ENCODE measurements around the gene SIGLEC15.
"Not testable (repeated sequence)": the region's sequence is repeated elsewhere in the genome, so short reads cannot be mapped to it uniquely, and the experiment has no call there.

SIGLEC15 gene

GRCh38 chr18:45821026-45821425 lies 4.4 kb upstream of the SIGLEC15 start:
- no peak for DNase-seq

DNA sequence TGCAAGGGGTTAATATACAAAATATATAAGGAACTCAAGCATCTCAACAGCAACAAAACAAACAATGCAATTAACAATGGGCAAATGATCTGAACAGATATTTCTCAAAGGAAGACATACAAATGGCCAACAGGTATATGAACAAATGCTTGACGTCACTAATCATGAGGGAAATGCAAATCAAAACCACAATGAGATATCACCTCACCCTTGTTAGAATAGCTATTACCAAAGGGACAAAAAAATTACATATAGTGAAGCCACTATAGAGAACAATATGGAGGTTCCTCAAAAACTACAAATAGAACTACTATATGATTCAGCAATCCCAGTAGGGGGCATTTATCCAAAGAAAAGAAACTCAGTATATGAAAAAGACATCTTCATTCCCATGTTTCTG lies 3.8 kb upstream of the SIGLEC15 start:
- no peak for DNase-seq

DNA sequence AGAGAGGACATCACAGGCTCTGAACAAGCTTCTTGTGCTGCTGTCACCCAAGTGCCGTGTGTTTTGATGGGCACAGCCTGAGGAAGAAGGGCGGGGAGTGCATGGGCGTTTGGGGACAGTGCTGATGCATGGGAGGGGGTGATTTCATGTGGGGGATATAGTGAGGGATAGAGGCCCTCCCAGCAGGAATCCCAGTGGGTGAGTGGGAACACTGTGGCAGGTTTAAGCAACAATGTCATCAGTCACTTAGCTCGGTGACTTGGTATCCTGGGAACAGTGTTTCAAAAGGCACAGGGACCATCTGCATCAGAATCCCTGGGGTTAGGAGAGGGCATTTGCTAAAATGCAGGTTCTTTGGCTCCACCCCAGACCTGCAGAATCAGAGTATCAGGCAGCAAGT lies 609 bp downstream of the SIGLEC15 start:
- no peak for DNase-seq

DNA sequence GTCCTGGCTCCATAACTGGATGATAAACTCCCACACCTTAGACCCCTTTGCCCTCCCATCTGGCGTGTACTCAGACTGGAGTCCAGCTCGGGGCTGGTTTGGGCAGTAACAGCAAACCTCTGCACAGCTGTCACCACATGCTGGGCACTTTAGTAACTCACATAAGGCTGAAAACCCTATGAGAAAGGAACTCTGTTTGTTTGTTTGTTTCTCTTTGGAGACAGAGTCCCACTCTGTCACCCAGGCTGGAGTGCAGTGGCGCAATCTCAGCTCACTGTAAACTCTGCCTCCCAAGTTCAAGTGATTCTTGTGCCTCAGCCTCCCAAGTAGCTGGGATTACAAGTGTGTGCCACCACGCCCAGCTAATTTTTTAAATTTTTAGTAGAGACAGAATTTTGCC lies 1.2 kb downstream of the SIGLEC15 start:
- not testable (repeated sequence) for DNase-seq

DNA sequence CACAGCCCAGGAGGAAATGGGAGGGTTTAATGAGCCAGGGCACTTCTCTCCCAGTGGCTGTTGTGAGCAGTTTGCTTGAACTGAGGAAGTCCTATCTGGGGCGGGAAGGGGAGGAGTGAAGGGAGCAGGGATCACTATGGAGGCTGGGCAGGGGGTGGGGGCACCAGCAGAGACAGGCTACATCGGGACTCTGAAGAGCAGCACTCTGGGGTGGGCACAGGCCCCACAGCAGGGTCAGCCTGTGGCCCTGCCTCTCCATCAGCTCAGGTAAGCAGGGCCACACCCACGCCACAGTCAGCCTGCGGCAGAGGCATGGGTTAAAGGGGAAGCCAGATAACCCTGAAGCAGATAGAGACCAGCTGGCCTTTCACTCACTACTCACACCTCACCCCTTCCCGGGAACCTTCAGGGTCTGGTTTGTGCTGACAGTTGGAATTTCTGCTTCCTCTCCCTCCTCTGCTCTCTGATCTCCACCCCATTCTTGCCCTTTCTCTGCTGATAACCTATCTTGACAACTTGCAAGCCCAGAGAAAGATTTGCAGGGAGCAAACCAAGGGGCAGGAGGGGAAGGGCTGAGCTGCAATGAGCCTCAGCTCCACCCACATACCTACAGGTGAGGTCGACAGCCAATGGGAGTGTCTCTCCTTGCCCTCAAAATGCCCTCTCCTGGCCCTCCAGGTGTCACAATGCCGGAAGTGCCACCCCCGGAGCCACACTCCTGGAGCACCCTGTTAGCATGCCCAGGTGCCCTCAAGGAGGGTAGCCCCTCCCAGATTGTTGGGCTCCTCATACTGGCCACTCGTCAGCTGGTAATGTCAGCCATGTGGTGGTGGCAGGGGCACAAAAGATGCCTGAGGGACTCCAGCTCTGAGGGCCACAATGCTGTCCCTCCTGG lies 3.7 kb downstream of the SIGLEC15 start:
- no peak for DNase-seq

DNA sequence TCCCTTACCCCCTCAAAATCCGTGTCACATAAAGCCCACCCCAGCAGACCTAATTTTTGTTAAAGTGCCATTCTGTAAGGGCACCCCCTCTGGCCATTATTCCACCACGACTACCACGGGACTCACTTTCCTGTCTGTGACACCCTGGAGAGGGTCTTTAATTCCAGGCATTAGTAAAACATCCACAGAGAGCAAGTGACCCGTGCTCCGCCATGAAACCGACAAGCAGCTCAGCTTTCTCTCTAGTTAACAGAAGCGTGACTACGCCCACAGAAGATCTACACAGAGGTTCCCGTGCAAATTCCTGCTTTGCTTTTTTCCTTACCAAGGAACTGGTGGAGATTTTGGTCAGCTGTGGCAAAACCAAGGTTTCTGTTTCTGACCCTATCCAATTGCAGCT lies 4.4 kb downstream of the SIGLEC15 start:
- no peak for DNase-seq

- no peak for DNase-seq
Observed at GRCh38 chr18:45830917-45831316, 5.4 kb downstream of the SIGLEC15 start.

DNA sequence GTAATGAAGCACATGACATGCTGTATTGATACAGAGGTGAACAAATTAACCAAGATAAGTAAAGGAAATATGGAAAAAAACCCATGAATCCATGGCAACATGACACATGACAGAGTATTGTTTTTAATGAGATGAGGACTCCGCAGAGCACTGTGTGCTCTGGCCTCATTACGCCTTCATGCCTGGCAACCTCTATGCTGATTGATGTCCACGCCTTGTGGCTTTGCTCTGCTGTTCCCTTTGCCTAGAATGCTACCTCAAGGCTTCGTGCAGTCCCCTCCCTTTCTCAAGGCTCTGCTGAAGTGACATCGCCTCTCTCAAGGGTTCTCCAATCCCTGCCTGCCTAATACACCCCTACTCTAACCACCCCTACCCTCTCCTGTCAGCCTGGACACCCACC lies 8.4 kb downstream of the SIGLEC15 start:
- DNase-seq = no peak

DNA sequence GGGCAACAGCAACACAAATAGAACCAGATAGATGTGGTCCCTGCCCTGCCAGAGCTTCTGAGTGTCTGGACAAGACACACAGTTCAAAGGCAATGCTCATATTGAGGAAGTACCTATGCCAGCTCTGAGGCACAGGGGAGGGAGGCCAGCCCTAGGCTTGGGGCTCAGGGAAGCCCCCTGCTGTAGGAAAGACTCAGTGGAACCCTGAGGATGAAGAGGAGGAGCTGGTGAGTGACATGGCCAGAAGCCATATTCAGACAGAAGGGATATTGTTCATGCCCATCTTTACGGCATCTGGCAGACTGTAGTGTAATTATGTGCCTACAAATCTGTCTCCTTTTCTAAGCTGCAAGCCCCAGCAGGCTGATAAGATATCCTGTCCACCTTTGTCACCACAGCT lies 8.8 kb downstream of the SIGLEC15 start:
- no peak for DNase-seq

DNA sequence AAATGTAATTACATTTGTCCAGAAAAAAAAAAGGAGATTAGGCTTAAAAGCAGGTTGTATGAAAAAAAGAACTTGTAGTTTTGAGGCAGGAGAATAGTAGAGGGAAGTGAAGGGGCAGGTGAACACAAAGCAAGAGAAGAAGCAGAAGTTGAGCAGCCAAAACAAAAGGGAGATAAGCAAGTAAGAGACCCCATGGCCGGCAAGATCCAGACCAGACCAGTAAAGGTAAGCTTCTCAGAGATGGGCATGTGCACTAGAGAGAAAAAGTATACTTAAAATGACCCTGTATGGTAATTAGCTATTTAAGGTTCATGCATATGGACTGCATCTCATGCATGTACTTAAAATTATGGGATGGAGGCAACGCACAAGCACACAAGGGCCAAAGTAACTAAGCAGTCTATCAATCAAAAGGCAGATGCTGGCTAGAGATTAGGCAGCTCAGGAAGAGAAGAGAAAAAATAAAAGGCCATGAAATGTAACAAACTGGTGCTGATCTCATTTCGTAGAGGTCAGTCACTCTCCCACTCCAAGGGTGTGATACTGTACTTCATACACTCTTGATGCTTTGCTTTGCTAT lies 9.7 kb downstream of the SIGLEC15 start:
- no peak for DNase-seq

GRCh38 chr18:45836242-45837205 lies 11.0 kb downstream of the SIGLEC15 start:
- DNase-seq = no peak

- DNase-seq = peak; percentile 41
Observed at GRCh38 chr18:45837283-45838070, 12.0 kb downstream of the SIGLEC15 start.

DNA sequence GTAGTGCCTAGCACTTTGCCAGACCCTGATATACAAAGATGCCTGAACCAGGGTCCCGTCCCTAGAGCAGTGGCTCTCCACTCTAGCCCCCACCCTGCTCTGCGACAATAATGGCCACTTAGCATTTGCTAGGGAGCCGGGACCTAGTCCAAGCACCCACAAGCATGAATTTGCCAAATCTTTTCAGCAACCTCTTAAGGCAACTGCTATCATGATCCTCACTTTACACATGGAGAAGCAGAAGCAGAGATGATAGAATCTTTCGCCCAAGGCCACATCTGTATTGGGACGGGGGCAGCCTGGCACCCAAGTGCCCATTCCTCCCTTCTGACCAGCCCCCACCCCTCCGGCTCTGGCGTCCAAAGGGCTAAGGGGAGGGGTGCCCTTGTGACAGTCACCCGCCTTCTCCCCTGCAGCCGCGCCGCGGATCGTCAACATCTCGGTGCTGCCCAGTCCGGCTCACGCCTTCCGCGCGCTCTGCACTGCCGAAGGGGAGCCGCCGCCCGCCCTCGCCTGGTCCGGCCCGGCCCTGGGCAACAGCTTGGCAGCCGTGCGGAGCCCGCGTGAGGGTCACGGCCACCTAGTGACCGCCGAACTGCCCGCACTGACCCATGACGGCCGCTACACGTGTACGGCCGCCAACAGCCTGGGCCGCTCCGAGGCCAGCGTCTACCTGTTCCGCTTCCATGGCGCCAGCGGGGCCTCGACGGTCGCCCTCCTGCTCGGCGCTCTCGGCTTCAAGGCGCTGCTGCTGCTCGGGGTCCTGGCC lies 13.0 kb downstream of the SIGLEC15 start:
- DNase-seq = no peak

- DNase-seq = peak; percentile 82
Observed at GRCh38 chr18:45839414-45840395, 14.2 kb downstream of the SIGLEC15 start.

DNA sequence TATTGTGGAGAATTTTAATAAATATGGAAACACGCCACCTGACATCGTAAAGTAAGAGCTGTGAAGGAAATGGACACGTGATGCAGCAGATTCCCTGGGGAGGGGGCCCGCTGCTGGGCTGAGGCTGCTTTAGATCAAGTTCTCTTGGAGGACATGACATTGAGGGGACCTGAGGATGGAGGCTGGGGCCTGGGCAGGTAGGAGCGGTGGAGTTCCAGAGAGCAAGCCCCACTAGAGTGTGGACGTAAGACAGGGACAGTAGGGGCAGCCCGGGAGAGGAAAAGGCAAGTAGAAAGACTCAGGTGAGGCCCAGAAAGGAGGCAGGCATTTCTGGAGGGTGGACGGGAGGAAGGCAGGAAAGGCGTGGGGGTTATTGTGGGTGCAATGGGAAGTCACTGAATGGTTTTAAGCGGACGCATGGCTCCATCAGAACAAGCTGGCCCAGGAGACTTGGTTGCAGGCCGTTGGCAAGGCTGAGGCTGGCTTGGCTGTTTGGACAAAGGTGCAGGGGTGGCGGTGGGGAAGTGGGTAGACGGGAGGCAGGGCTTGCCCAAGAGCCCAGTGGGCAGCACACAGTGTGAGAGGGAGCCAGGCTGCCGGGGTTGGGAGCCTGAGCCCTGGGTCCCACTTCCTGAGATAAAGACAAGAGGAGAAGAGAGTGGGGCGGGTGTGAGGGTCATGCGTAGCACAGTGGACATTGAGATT lies 15.7 kb downstream of the SIGLEC15 start:
- DNase-seq = no peak

GRCh38 chr18:45841765-45842442 lies 16.4 kb downstream of the SIGLEC15 start:
- no peak for DNase-seq

DNA sequence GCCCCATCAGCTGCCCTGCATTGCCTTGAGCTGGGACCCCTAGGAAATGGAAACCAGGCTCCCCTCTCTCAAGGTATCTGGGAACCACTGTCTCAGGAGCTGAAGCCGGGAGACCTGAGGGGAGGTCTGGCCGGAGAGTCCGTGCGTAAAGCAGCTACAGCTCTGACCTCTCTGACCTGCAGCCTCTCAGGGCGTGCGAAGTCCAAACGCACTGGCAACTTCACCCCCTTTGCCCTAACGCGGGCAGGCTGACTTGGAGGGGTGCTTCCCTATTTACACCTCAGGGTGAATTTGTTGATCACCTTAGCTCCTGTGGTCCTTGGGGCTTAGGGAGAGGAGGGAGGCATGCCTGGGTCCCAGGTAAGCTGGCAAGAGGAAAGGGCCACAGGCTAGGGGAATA lies 17.5 kb downstream of the SIGLEC15 start:
- no peak for DNase-seq

- no peak for DNase-seq
Observed at GRCh38 chr18:45844938-45845337, 19.5 kb downstream of the SIGLEC15 start.

DNA sequence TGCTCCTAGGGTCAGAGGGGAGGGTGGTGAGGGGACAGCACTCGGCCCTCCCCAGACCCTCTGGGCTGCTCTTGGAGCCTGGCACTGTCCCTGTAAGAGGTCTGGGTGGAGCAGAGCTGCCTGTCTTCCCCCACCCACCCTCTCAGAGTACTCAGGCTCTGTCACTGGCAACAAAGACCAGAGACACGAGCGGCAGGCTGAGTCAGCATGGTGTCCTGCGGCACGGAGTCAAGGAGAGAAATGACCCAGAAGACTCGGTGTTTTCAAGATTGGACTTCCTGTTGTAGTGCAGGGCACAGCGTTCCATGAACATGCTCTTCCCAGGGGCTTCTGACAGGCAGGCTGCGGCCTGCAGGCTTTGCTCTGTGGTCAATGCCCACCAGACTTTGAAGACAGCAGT lies 19.9 kb downstream of the SIGLEC15 start:
- no peak for DNase-seq

Data from fibroblast of upper back skin (primary cell).